Activated CD4-positive, alpha-beta T cell treated with anti-CD3 and anti-CD28 coated beads, Interleukin-2, amount 10 ng/mL, durations not matched to agents 24 days and 14 days (primary cell): Measurements from ENCODE around the gene XXYLT1. TPM values are rescaled to one million over a fixed set of nuclear protein-coding genes. Genes with fewer than 3 reads are reported as not detected.

Experiments used
- DNase-seq: peaks from one replicate; pipeline ENCODE4 v3.0.0; 2022
- H3K27ac Mint-ChIP-seq: one replicate; pipeline ENCODE4 v1.8.0; 2022; ENCODE audit warnings: mild to moderate bottlenecking, mixed read lengths
- H3K27me3 Mint-ChIP-seq: one replicate; pipeline ENCODE4 v1.8.0; 2022; ENCODE audit warnings: mixed read lengths
- H3K36me3 Mint-ChIP-seq: one replicate; pipeline ENCODE4 v1.8.0; 2022; ENCODE audit warnings: low read depth, mild to moderate bottlenecking, mixed read lengths
- H3K4me1 Mint-ChIP-seq: one replicate; pipeline ENCODE4 v1.8.0; 2021; ENCODE audit warnings: mixed read lengths
- H3K4me3 Mint-ChIP-seq: one replicate; pipeline ENCODE4 v1.8.0; 2022; ENCODE audit warnings: mild to moderate bottlenecking, moderate library complexity, mixed read lengths
- H3K9me3 Mint-ChIP-seq: one replicate; pipeline ENCODE4 v1.8.0; 2021; ENCODE audit warnings: mixed read lengths
- intact Hi-C: fragments of 100-400 bp; cut with micrococcal nuclease; formaldehyde crosslinking; loops from one replicate; pipeline ENCODE4 v1.15.1; 2023
- total RNA-seq: library from RNA; stranded (reverse); gene quantifications from 2 replicates; pipeline ENCODE4 v1.2.3, GENCODE V29; 2022

Gene XXYLT1
- total RNA-seq, 1 donor from 2014 or later: 17.4 TPM

DNA sequence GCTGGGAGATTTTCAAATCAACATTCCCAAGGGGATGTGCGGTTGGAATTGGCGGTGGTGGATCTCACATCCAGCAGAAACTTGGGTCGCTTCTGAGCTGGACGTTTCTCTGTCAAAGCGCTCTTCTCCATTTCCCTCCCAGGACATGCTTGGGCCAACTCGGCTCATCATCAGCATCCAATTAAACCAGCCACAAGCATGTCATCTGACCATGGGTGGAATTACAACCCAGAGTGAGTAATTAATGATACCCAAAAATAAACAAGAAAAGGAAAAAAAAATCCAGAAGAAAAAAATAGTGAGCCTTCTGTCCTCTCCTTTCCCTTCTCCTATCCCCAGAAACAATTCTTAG lies 111.2 kb downstream of the XXYLT1 start:
- no peaks in the 10 kb centered on the region for H3K9me3 Mint-ChIP-seq
- H3K27me3 Mint-ChIP-seq: no peaks in the 10 kb centered on the region
- H3K4me3 Mint-ChIP-seq: no peak overlapping the region
- no peak for DNase-seq
- intact Hi-C loops: no loop called here
- peaks cover 26% of the 10 kb centered on the region for H3K4me1 Mint-ChIP-seq
- H3K36me3 Mint-ChIP-seq: no peaks in the 10 kb centered on the region
- no peak overlapping the region for H3K27ac Mint-ChIP-seq

DNA sequence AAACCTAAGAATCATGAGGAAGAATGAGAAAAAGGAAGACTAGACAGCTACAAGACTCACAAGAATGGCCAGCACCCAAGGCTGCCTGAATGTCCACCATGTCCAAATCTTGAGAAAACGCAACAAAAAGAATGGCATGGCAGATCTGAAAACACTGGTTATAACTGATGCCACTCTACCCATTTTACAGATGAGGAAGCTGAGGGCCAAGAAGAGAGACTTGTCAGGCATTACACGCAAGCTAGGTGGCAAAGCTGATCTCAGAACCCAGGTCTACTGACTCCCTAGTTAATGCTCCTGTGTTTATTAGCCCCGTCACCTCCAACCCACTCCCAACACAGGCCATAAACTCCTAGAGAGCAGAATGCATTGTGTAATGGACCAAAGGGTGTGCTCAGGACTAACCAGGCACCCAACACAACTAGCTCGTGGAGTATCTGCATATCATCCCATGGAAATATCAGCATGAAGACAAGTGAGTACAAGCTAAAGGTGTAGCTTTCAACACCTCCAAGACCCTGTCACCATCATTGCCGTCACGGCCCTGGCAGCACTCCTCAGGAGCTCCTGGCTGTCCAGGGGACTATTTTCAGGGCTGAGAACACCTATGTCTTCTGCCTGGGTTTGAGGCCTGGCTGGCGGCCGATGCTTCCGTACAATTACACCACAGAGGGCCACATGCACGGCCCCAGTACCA lies 111.7 kb downstream of the XXYLT1 start:
- H3K36me3 Mint-ChIP-seq: no peaks in the 10 kb centered on the region
- DNase-seq: no peak
- no peaks in the 10 kb centered on the region for H3K27me3 Mint-ChIP-seq
- H3K4me1 Mint-ChIP-seq: peaks cover 25% of the 10 kb centered on the region
- intact Hi-C loops: no loop called here
- H3K27ac Mint-ChIP-seq: no peak overlapping the region
- no peaks in the 10 kb centered on the region for H3K9me3 Mint-ChIP-seq
- H3K4me3 Mint-ChIP-seq: no peak overlapping the region

DNA sequence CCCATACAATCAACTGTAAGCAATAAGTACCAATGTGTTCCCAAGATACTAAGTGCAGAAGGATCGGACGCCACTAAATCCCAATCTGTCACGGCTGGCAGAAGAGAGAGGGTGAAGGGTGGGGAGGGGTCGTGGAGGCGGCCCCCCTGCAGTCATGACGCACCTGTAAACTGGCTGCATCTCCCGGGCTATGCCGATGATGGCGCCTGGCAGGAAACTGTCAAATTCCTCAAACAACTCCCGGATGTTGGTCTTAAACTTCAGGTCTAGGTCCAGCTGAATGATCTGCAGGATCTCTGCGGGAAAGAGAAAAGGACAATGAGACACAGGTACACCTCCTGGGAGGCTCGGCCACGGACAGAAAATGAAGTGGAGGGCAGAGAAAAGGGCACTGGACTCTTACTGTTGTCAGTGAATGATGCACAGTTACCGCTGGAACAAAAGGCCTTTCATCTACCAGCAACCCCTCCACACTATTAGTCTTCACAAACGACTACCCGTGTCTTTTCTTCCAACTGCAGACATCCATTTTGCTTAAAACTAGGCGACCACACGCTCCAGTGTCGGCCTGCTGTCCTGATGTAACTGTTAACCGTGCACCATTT lies 114.6 kb downstream of the XXYLT1 start:
- H3K27ac Mint-ChIP-seq: no peak overlapping the region
- intact Hi-C loops: no loop called here
- H3K4me3 Mint-ChIP-seq: no peak overlapping the region
- H3K36me3 Mint-ChIP-seq: no peaks in the 10 kb centered on the region
- DNase-seq: no peak
- no peaks in the 10 kb centered on the region for H3K9me3 Mint-ChIP-seq
- no peaks in the 10 kb centered on the region for H3K27me3 Mint-ChIP-seq
- H3K4me1 Mint-ChIP-seq: peaks cover 7% of the 10 kb centered on the region

DNA sequence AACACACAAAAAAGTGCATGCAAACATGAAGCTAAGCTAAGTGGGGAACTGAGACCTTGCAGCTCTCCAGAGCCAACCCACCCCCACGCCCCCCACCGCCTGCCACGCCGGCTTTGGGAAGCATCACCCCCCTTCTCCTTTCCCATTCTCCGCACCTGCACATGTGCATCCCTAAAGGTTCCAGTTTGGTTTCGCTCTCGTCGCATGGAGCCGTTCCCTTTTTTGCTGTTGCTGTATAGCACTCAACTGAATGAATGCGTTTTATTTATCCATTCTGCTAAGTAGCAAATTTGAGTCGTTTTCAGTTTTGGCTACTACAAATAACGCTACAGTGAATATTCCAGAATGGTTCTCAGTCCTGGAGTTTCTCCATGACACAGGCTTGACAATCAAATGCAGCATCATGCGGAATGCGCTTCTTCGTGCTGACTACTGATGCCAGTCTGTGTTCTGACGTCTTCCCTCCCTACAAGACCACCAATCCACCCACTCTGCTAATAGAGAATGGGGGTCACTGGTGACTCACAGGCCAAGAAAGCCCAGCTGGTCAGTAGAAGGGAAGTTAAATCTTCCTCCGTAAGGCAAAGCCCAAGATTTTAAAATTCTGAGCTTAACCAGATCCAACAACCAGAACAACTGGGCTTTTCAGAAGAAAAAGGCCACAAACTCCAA lies 115.3 kb downstream of the XXYLT1 start:
- no peaks in the 10 kb centered on the region for H3K36me3 Mint-ChIP-seq

DNA sequence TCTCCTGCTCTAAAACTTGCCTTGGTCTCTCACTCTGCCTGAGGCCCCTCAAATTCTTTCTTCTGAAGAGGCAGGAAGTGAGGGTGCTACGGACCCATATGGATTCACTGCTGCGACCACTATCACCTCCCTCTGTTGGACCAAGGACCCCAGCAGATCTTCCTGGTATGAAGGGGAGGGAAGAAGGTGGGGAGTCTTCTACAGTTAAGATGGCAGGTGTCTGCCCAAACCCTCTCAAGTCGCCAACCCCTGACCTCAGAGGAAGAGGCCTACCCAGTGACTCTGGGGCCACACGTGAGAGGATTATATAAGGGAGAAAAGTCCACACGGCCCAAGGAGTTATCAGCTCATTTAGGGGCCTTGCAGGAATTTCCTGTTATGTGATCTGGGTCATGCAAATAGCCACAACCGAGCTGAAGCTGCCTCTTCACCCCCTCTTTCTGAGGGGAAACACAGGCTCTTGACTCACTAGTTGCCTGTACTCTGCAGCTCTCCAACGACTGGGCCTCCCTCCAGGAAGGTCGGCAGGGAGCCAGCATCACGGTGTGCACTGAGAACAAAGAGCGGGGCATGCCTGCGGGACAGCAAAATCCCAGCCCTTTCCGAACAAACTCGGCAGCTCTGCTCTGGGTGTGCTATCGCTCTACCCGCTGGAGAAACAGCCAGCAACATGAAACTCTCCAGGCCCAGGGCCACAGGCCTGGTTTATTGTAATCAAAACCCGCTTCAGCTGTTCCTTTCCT lies 116.0 kb downstream of the XXYLT1 start:
- peaks cover 16% of the 10 kb centered on the region for H3K4me1 Mint-ChIP-seq
- no peak for DNase-seq
- no peak overlapping the region for H3K4me3 Mint-ChIP-seq
- no peaks in the 10 kb centered on the region for H3K36me3 Mint-ChIP-seq
- H3K9me3 Mint-ChIP-seq: no peaks in the 10 kb centered on the region
- intact Hi-C loops: no loop called here
- no peaks in the 10 kb centered on the region for H3K27me3 Mint-ChIP-seq
- H3K27ac Mint-ChIP-seq: no peak overlapping the region

More for the DNA sequence above, 115.3 kb downstream of the XXYLT1 start:
- Mint-ChIP-seq H3K27me3 (no peaks in the 10 kb centered on the region), H3K27ac (no peak overlapping the region), H3K9me3 (no peaks in the 10 kb centered on the region), H3K4me3 (no peak overlapping the region), H3K4me1 (peaks cover 9% of the 10 kb centered on the region)
- intact Hi-C loops: no loop called here
- DNase-seq: no peak

DNA sequence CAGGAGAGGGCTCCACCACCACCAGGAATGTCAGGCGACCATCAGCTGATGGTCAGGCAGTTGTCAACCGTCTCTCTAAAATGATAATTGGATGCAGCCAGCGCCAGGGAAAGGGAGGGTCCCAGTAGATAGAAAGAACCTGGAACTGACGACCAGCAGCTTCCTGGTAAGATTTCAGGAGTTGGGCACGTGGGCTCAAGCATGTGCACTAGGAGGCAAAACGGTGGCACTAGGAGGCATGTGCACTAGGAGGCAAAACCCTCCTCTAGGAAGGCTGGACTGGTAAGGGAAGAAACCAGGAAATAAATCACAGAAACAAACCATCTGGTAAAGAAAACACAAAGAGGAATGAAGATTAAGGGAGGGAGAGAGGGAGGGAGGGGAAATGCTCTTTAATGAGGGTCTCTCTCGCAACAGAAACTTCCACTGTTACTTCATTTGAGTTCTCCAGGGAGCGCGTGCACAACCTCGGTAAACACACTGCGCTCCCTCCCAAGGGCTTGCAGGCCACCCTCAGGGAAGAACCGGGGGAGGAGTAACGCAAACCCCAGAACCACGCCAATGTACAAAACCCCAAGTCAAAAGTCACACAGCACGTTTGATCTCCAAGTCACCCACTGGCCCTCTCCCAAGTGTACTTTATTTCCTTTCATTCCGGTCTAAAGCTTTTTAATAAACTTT lies 116.7 kb downstream of the XXYLT1 start:
- Mint-ChIP-seq H3K4me1 (peaks cover 20% of the 10 kb centered on the region), H3K9me3 (no peaks in the 10 kb centered on the region), H3K36me3 (no peaks in the 10 kb centered on the region), H3K27me3 (no peaks in the 10 kb centered on the region), H3K4me3 (no peak overlapping the region), H3K27ac (no peak overlapping the region)
- DNase-seq: no peak
- intact Hi-C loops: no loop called here

DNA sequence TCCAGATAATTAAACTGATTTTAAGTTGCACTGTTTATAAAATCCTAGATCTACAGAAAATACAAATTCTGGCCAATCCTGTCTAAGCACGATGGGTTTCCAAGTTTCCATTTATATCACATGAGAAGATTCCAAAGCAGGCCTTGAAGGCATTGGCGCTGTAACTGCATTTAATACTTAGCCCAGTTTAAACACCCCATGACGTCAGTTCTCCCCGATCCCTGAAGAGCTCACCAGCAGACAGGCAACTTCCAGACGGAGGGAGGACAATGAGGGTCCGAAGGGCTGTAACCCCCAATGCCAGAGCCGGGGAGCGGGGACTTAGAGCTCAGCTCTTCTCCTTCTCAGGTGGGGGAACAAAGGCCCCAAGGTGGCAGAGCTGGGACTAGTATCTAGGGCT lies 117.3 kb downstream of the XXYLT1 start:
- no peaks in the 10 kb centered on the region for H3K9me3 Mint-ChIP-seq
- no peak overlapping the region for H3K27ac Mint-ChIP-seq
- intact Hi-C loops: no loop called here
- H3K36me3 Mint-ChIP-seq: no peaks in the 10 kb centered on the region
- no peaks in the 10 kb centered on the region for H3K27me3 Mint-ChIP-seq
- H3K4me3 Mint-ChIP-seq: no peak overlapping the region
- H3K4me1 Mint-ChIP-seq: peaks cover 23% of the 10 kb centered on the region
- no peak for DNase-seq

DNA sequence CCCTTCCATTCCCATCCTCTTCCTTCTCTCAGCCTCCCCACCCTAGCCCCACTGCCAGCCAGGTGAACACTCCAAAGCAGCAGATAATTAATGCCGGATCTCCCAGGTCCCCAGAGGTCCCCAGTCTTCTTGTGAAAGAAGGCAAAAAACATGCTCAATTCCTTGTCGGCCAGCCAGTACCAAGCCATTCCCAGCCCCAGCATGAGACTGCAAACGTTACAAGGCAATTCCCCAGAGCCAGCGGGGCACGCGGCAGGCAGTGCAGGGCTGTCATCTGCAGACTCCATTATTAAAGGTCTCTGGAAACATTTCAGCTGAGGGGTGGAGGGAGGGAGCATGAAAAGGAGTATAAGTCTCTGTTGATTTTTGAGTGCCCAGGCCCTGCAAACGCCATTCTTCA lies 117.8 kb downstream of the XXYLT1 start:
- Mint-ChIP-seq H3K4me3 (no peak overlapping the region), H3K36me3 (no peaks in the 10 kb centered on the region), H3K27me3 (no peaks in the 10 kb centered on the region), H3K27ac (no peak overlapping the region), H3K9me3 (no peaks in the 10 kb centered on the region), H3K4me1 (peaks cover 28% of the 10 kb centered on the region)
- no peak for DNase-seq
- intact Hi-C loops: no loop called here

DNA sequence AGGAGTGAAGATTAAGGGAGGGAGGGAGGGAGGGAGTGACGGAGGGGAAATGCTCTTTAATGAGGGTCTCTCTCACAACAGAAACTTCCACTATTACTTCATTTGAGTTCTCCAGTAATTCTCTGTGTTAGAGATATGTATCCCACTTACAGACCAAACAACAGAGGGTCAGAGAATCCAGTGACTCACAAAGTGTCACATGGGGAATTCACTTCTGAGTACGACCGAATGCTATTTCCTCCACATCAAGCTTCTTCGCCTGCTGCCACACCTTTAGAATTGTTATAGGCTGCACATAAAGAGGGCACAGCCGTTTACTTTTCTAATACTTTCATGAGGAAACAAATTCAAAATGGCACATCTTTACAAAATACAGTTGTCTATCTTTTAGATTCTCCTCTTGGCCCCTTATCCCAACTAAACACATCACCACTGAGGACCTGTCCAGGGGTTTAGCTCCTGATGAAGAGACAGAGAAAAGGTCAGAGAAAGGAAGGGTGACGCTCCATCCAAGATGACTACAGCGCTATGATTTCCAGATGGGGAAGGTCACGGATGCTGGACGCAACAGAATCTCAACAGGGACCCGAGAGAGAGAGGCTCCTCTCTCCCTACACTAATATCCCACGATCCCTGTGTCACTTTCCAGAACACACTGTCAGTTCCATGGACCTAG lies 119.0 kb downstream of the XXYLT1 start:
- Mint-ChIP-seq H3K9me3 (no peaks in the 10 kb centered on the region), H3K36me3 (no peaks in the 10 kb centered on the region), H3K4me1 (peaks cover 35% of the 10 kb centered on the region), H3K4me3 (no peak overlapping the region), H3K27me3 (no peaks in the 10 kb centered on the region), H3K27ac (no peak overlapping the region)
- intact Hi-C loops: no loop called here
- no peak for DNase-seq

DNA sequence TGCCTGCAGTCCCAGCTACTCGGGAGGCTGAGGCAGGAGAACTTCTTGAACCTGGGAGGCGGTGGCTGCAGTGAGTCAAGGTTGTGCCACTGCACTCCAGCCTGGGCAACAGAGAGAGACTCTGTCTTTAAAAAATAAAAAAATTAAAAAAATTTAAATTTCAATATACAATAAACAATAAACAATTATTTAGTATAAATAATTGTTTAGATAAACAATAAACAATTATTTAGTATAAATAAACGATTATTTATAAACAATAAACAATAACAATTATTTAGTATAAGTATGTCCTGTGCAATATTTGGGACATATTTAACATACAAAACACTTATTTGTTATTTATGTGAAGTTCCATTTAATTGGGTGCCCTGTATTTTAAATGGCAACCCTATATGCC lies 119.6 kb downstream of the XXYLT1 start:
- H3K27ac Mint-ChIP-seq: no peak overlapping the region
- no peak overlapping the region for H3K4me3 Mint-ChIP-seq
- no peak for DNase-seq
- no peaks in the 10 kb centered on the region for H3K9me3 Mint-ChIP-seq
- H3K36me3 Mint-ChIP-seq: no peaks in the 10 kb centered on the region
- H3K27me3 Mint-ChIP-seq: no peaks in the 10 kb centered on the region
- H3K4me1 Mint-ChIP-seq: peaks cover 36% of the 10 kb centered on the region
- intact Hi-C loops: no loop called here

DNA sequence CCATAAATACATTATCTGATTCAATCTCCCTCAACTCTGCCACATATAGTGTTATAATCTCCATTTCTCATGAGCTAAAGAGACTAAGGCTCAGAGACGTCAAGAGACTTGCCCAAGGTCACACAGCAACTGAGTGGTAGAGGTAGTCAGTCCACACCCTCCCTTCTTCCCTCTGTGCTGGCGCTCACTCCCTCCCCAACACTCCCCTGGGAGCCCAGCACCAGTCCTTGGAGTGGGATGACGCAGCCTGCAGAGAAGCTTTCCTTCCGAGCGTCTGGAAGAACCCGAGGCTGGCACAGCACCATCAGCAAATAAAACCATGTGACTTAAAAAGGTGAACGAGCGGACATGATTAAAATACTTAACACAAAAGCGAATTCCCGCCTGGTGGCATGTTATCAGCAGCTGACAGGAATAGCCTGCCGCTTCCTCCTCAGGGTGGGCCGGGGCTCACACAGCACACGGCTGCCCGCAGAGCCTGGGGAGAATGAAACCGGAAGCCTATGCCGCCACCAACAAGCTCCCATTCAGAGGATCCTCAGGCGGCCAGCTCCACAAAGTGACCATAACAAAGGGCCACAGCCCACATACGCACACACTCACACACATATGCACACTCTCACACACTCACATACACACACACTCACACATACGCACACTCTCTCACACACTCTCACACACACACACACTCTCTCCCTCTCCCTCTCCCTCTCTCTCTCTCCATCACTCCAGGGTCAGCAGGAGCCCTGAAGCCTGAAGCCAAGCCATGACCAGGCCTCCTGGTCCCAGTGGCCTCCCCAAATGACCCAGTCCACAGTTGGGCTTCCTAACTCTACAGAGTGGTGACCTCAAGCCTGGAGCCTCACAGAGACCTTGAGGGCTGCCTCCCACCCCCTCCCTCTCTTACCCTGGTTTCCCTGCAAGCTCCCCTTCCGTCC lies 120.5 kb downstream of the XXYLT1 start:
- no peaks in the 10 kb centered on the region for H3K27me3 Mint-ChIP-seq
- no peaks in the 10 kb centered on the region for H3K9me3 Mint-ChIP-seq
- peak overlapping the region; percentile 52 for H3K27ac Mint-ChIP-seq
- peak overlapping the region; percentile 60 for H3K4me3 Mint-ChIP-seq
- peak; percentile 80 for DNase-seq
- H3K4me1 Mint-ChIP-seq: peaks cover 36% of the 10 kb centered on the region
- intact Hi-C loops: no loop called here
- H3K36me3 Mint-ChIP-seq: no peaks in the 10 kb centered on the region

DNA sequence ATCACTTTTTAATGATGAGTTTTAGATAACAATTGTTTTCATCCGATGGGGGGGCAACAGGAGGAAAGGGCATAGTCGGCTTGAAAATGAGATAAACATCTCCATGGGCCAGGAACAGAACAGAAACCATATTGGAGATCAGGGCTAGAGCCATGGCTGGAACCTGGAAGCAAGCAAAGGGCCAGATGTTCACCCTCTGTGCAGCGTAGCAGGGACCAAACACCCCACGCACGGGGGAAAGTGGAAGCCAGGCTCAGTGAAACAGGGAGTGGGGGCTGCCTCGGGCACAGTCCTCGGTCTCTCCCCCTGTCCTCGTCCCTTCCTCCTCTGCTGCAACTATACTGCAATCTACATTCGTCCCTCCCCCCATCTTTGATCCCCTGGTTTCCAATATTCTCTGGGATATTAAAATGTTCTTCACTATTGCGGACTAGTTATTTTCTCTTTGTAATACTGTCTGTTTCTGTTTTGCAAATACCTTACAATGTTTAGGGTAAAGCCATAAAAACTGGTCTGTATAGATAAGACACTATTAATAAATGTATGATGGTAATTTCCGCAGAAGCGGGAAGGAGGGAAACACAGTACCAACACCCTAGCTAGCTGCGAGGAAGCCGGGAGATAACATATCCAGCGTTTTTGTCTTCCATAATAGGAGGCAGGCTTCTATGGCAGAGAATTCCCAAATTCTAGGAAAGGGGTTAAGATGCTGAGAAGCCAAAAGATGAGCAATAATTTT lies 121.5 kb downstream of the XXYLT1 start:
- Mint-ChIP-seq H3K27ac (no peak overlapping the region), H3K4me3 (no peak overlapping the region), H3K4me1 (peaks cover 37% of the 10 kb centered on the region), H3K36me3 (no peaks in the 10 kb centered on the region), H3K9me3 (no peaks in the 10 kb centered on the region), H3K27me3 (no peaks in the 10 kb centered on the region)
- no peak for DNase-seq
- intact Hi-C loops: loop anchor here (5.0 kb wide), 1 partner anchor 113 kb away; no protein-coding TSS in a partner anchor
